ENCODE results near the gene LRRN3.

Gene LRRN3

GRCh38 chr7:111089822-111090426, 1.0 kb upstream of the LRRN3 start:
- H3K9ac ChIP-seq (ENCODE audit: low read depth, low read length, poor library complexity, severe bottlenecking), result no peak overlapping the region
- H2AFZ ChIP-seq (ENCODE audit: low read length), result no peak overlapping the region
- no peaks in the 10 kb centered on the region for H3K9me2 ChIP-seq (replicated peaks; ENCODE audit: low read depth, low read length)
- TF ChIP-seq EZH2phosphoT487 (IDR thresholded peaks at IDR 0.05; ENCODE audit: borderline replicate concordance) (no peak), CTCF (conservative IDR thresholded peaks at IDR 0.05; ENCODE audit: low read length) (peak; percentile 77)
- H3K79me2 ChIP-seq (ENCODE audit: insufficient read depth, low read length), result no peaks in the 10 kb centered on the region
- no peaks in the 10 kb centered on the region for H3K9me3 ChIP-seq (ENCODE audit: insufficient read depth, low read depth, low read length)
- H3K4me3 ChIP-seq (ENCODE audit: low read length, poor library complexity, severe bottlenecking), result no peak overlapping the region
- H3K4me1 ChIP-seq (ENCODE audit: insufficient read depth, low read length, poor library complexity, severe bottlenecking), result peaks cover 26% of the 10 kb centered on the region
- no peaks in the 10 kb centered on the region for H3K36me3 ChIP-seq (ENCODE audit: insufficient read depth, low read length)
- no peaks in the 10 kb centered on the region for H3K27me3 ChIP-seq (ENCODE audit: insufficient read depth, low read length, poor library complexity, severe bottlenecking)
- H4K20me1 ChIP-seq (ENCODE audit: insufficient read depth, low read length, poor library complexity, severe bottlenecking), result no peaks in the 10 kb centered on the region
- no peaks in the 10 kb centered on the region for H3F3A ChIP-seq (ENCODE audit: low read depth)
- no peak overlapping the region for H3K4me2 ChIP-seq (ENCODE audit: low read depth, low read length, poor library complexity, severe bottlenecking)

DNA sequence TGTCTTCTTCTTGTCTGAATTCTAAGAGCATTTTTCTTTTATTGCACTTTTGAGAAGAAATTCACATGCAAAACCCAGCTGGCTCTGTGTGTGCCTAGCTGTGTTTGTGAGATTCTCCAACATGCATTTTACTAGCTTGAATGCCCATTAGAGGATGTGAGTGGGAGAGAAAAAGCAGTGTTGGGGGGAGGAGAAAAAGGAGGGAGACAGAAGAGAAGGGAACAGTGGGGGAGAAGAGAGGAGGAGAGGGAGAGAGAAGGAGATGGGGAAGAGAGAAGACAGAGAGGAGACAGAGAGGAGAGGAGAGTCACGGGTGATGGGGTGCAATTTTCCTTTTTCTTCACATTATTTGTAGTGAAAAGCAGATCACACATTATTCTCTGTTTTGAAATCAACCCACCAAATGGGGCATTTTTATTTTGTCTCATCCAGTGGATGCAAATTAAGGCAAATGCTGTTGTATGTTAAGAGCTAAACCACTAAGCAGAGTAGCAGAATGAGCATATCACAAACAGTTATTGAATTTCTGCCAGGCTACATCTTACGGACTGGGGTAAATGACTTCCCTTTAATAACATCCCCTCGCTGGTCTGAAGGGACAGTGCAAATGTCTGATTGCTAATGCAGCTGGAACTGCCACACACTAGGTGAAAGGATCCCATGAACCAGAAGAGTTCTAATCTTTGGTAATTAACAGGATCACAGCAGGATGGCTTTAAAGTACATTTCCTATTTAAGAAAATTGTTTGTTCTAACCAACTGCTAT, 849 bp downstream of the LRRN3 start:
- Histone ChIP-seq H3K79me2 (ENCODE audit: insufficient read depth, low read length) (no peaks in the 10 kb centered on the region), H3K9me3 (ENCODE audit: insufficient read depth, low read depth, low read length) (no peaks in the 10 kb centered on the region), H4K20me1 (ENCODE audit: insufficient read depth, low read length, poor library complexity, severe bottlenecking) (no peaks in the 10 kb centered on the region), H3K9me2 (replicated peaks; ENCODE audit: low read depth, low read length) (no peaks in the 10 kb centered on the region), H3K27me3 (ENCODE audit: insufficient read depth, low read length, poor library complexity, severe bottlenecking) (no peaks in the 10 kb centered on the region), H2AFZ (ENCODE audit: low read length) (no peak overlapping the region), H3K4me2 (ENCODE audit: low read depth, low read length, poor library complexity, severe bottlenecking) (no peak overlapping the region), H3K4me1 (ENCODE audit: insufficient read depth, low read length, poor library complexity, severe bottlenecking) (peaks cover 16% of the 10 kb centered on the region), H3F3A (ENCODE audit: low read depth) (no peaks in the 10 kb centered on the region), H3K4me3 (ENCODE audit: low read length, poor library complexity, severe bottlenecking) (no peak overlapping the region), H3K9ac (ENCODE audit: low read depth, low read length, poor library complexity, severe bottlenecking) (no peak overlapping the region), H3K36me3 (ENCODE audit: insufficient read depth, low read length) (no peaks in the 10 kb centered on the region)
- TF ChIP-seq EZH2phosphoT487 (IDR thresholded peaks at IDR 0.05; ENCODE audit: borderline replicate concordance), result no peak
- TF ChIP-seq CTCF (conservative IDR thresholded peaks at IDR 0.05; ENCODE audit: low read length), result no peak

- H2AFZ ChIP-seq (ENCODE audit: low read length), result no peak overlapping the region
- H3K9me2 ChIP-seq (replicated peaks; ENCODE audit: low read depth, low read length), result no peaks in the 10 kb centered on the region
- H3K9ac ChIP-seq (ENCODE audit: low read depth, low read length, poor library complexity, severe bottlenecking), result no peak overlapping the region
- H3K4me3 ChIP-seq (ENCODE audit: low read length, poor library complexity, severe bottlenecking), result no peak overlapping the region
- no peak for TF ChIP-seq EZH2phosphoT487 (IDR thresholded peaks at IDR 0.05; ENCODE audit: borderline replicate concordance)
- H3K9me3 ChIP-seq (ENCODE audit: insufficient read depth, low read depth, low read length), result no peaks in the 10 kb centered on the region
- H3K36me3 ChIP-seq (ENCODE audit: insufficient read depth, low read length), result no peaks in the 10 kb centered on the region
- no peaks in the 10 kb centered on the region for H3K27me3 ChIP-seq (ENCODE audit: insufficient read depth, low read length, poor library complexity, severe bottlenecking)
- peak overlapping the region; percentile 11 for H3K4me2 ChIP-seq (ENCODE audit: low read depth, low read length, poor library complexity, severe bottlenecking)
- peaks cover 15% of the 10 kb centered on the region for H3K4me1 ChIP-seq (ENCODE audit: insufficient read depth, low read length, poor library complexity, severe bottlenecking)
- no peaks in the 10 kb centered on the region for H3K79me2 ChIP-seq (ENCODE audit: insufficient read depth, low read length)
- H3F3A ChIP-seq (ENCODE audit: low read depth), result no peaks in the 10 kb centered on the region
- no peaks in the 10 kb centered on the region for H4K20me1 ChIP-seq (ENCODE audit: insufficient read depth, low read length, poor library complexity, severe bottlenecking)
These were observed 1.7 kb downstream of the LRRN3 start for GRCh38 chr7:111092406-111093236.
